Hematopoietic multipotent progenitor cell treated with erythropoietin and hydrocortisone succinate and interleukin-3 and kit ligand, for 15 days (in vitro differentiated cells): ENCODE data around the gene COMMD9.
A peak's percentile ranks its signal among the peaks of the same experiment; 100 is the strongest.
"Not testable (repeated sequence)": the region's sequence is repeated elsewhere in the genome, so short reads cannot be mapped to it uniquely, and the experiment has no call there.

ENCODE experiments used
- DNase-seq: peaks from one replicate; pipeline ENCODE4 v3.0.0-alpha.2; 2015; ENCODE audit warnings: low spot score

Gene COMMD9

DNA sequence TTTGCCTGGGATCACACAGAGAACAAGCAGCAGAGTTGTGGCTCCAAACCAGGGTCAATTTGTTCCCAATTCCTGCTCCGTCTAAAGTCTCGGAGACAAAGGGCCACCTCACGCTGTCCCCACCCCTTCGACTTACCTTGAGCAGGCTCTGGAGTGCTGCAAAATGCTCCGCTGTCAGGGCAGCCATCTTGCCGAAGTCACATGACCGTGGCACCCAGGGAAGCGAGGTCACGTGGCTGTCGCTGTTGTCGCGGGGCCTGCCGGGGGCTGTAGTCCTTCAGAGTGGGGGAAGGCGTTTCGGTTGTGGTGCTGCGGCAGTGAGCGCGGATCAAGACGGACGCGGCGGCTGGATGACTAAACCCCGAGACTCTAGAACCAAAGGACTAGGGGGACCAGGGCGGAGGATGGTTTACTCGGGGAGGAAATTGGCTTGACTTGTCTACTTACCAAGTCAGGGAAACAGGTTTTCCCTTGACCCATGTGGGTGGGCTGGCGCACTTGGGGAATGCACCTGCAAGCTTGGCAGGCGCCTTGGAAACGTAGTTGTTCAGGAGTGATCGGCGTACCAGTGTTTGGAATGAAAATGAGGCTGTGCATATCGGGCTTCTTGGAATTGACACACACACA lies at the start of gene COMMD9:
COMMD9 (minus strand) TSS at position 199 of the 627 bp plus-strand sequence; CDS start at position 187, 12 bp downstream.
- DNase-seq: peak; percentile 91

DNA sequence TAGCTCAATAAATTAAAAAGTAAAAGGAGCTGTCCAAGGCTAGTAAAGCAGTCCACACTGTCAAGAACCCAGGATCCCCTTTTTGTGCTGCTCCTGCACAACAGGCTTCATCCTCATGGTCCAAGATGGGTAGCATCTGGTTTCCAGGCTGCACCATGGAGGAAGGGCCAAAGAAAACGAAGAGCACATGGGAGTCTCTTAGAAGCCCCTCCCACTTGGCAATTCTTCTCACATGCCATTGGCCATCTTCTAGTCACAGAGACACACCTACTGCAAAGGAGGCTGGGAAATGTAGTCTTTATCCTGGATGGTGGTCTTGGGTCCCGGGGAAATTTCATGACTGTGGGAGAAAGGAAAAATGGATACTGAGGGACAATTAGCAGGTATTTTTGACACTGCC lies 44.7 kb upstream of the COMMD9 start:
- peak; percentile 5 for DNase-seq

DNA sequence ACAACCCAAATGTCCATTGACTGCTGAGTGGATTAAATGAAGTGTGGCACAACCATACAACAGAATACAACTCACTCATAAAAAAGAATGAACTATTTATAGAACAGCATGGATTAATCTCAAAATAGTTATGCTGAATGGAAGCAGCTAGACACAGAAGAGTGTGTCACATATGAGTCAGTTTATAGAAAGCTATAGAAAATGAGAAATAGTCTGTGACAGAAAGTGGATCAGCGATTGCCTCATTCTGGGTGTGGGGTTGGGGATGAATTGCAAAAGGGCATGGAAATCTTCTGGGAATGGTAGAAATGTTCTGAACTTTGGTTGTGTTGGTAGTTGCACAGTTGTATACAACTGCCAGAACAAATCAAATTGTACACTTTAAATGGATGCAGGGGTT lies 44.2 kb upstream of the COMMD9 start:
- no peak for DNase-seq

DNA sequence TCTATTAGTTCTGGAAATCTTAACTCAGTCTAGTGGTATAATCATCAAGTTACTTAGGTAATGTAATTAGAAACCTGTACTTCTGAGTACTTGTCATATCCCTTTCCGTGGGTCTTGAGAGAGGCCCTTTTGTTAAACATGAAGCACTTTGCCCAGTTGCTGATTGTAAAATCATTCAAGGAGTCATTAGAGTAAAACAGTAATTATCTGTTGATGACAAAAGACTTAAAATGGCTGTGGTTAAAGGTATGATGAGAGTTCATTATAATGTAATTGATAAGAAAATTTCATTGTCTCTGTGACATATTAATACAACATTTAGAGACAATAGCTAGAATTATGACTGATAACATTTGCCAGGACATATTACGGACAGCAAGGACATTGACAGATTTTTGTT lies 41.2 kb upstream of the COMMD9 start:
- no peak for DNase-seq

DNA sequence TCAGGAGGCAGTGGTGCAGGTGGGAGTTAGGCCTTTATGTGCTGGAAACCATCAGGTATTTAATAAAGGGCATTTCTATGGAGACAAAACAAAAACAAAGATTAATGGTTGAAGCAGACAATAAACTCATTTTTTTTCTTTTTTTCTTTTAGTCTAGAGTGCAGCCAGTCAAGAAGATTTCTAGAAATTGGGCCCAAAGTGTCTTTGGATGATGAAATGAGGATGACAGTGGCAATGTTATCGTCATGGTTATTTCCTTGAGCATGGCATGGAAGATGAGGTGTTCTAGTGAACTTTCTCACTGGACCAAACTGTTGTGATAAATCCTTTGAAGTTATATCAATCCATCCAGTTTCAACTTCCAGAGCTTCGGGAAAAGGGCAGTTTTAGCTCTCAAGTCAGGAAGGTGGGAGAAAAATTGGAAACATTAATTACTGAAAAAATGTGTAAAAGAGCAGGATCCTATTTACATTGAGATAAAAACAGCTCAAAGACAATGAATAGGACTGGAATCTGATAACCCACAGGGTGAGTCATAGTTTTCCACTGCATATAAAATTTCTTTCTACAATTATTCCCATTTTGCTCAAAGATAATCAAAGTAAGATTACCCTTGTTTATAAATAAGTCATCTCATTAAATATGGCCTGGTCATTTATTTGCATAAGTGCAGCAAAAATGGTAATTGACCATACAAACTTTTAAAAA lies 39.9 kb upstream of the COMMD9 start:
- no peak for DNase-seq

DNA sequence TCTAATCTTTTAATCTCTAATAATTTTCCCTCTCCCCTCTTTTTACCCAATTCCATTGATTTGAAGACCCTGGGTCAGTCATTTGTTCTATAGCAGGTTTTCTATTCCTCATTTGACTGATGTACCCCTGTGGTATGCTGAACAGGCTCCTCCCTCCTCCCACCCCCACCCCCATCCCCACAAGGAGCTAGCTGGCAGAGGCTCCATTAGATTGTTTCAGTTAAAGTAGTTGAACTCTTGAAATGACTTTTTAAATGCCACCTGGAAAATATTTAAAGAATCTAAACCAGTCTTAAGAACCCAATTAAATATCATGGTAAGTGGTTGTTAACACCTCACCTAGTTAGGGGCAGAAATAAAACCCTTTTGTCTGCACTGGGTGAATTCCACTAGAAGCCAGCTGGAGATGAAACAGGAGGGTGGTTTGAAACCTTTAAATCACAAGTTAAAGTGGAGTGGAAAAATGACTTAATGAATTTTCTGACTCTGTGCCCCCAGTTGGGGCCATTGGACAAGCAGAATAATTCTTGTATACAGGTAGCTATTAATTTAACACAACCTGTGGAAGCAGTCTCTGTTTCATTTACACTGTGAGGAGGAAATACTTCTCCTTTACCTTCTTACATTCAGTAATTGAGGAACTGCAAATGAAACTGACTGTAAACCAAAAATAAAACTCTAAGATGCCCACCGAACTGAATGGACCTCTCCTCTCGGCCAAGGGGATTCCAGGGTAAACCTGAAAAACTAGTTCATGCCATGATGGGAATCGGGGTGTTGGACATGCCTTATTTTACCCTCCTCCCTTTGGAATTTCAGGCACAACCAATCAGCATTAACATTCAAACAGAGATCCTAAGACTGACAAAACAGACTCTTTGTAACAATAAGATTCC lies 37.5 kb upstream of the COMMD9 start:
- no peak for DNase-seq

DNA sequence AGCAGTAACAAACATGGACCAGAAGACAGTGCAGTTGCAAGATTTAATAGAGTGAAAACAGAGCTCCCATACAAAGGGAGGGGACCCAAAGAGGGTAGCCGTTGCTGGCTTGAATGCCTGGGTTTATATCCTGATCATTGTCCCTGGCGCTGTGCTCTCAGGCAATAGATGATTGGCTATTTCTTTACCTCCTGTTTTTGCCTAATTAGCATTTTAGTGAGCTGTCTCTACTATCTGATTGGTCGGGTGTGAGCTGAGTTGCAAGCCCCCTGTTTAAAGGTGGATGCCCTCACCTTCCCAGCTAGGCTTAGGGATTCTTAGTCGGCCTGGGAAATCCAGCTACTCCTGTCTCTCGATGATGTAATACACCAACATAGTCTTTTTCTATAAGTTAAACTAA lies 36.2 kb upstream of the COMMD9 start:
- DNase-seq: not testable (repeated sequence)

DNA sequence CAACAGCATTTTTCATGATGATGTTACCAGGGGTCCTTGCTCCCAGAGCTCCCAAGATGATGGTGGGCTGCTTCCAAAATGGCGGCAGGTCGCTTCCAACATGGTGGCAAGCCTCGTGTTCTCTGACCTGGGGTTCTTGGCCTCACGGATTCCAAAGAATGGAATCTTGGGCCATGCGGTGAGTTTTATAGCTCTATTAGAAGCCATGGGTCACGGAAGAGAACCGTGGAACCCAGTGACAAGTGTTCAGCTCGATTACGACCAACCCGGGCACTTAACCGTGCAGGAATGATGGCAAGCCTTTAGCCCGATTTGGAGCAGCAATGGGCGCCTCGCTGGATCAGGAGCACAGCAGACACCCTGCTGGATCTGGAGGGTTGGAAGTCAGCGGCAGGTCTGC lies 35.7 kb upstream of the COMMD9 start:
- not testable (repeated sequence) for DNase-seq

DNA sequence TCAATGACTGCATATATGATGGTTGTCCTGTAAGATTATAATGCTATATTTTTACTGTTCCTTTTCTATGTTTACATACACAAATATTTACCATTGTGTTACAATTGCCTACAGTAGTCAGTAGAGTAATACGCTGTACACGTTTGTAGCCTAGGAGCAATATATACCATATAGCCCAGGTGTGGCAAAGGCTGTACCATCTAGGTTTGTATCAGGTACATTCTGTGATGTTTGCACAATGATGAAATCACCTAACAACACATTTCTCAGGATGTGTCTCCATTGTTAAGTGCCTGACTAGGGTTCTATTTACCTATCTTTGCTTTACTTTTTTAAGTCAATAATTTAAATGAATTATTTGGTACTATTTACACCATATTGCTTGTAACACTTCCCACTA lies 28.8 kb upstream of the COMMD9 start:
- no peak for DNase-seq

DNA sequence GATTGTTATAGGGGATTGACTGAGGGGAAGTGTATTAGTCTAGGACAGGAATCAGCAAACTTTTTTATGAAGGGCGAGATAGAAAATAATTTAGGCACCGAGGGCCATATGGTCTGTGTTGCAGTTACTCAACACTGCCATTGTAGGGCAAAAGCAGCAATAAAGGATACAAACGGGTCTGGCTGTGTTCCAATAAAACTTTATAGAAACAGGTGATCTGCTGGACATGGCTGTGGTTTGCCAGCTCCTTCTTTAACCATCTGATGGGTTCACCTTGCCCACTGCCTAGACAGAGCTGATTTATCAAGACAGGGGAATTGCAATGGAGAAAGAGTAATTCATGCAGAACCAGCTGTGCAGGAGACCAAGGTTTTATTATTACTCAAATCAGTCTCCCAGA lies 26.8 kb upstream of the COMMD9 start:
- no peak for DNase-seq

DNA sequence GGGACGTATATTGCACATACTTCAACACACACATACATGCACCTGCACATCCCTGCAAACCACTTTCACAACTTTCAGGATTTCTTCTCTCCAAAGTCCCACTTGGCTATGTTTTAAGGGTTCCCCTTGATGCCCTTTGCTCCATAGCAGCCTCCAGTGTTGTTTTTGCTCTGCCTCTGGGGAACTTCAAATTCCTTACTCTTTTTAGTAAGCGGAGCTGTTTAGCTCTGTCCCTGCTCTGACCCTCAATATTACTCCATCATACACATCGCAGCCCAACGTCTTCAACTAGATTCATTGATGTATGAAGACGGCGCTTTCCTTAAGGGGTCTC lies 25.2 kb upstream of the COMMD9 start:
- DNase-seq: no peak

DNA sequence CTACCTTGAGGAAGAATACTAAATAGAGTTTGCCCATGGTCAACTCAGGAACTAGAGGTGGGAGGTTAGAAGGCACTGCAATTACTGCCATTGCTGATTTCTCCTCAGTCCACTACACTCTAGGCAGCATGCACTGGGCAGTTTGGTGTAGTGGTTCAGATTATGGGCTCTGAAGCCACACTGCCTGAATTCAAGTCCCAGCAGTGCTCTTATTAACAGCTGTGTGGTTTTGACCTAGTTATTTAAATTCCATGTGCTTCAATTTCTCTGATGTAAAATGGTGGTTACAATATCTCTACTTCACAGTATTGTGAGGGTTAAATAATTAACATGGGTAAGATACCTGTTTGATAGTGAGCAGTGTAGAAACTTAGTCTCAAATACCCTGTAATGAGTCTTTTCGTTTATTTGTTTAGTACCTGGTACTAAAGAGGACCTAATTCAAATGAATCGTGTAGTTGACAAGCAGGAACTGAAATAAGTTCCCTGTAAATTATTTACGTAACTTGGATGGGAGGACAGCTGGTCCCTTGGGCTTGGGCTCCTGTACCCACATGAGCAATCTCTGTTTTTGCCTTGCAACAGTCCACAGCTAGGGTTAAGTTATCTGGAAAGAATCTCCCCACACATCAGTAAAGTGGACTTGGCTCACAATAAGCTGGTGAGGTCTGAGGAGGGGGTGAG lies 24.7 kb upstream of the COMMD9 start:
- no peak for DNase-seq

DNA sequence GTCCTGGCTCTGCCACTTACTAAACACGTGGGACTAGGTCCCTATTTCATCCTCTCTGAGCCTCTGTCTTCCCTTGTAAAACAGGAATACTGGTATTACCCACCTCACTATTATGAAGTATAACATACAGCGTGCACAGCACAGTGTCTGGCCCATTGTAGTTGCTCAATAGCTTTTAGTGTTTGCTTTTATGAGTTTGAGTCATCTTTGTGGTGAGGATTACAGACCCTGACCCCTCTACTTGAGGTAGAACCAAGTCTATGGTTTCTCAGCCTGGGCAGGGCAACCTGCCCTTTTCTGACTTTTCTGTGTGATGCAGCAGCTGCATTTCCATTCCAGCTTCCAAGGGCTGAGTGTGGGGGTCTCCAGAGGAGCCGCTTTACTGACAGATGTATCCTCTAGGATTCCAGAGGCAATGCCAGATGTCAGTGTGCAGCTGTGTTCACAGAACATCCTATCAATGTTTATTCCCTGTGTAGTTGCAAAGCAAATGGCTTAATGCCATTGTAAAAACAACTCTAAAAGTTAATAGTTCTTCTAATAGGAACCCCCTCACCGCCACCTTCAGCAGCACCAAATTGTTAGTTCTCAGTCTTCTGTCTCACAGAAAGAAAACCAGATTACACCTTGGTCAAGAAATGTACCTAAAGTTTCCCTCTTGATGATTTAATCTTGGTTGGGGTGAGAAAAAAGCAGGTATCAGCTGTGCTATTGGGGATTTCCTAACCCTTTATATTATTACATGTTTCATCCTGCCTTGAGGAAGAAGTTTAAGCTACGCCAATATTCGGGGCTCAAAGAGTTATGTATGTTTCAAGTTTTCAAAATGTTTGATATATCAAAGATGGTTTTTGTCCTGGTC lies 23.6 kb upstream of the COMMD9 start:
- DNase-seq: no peak

DNA sequence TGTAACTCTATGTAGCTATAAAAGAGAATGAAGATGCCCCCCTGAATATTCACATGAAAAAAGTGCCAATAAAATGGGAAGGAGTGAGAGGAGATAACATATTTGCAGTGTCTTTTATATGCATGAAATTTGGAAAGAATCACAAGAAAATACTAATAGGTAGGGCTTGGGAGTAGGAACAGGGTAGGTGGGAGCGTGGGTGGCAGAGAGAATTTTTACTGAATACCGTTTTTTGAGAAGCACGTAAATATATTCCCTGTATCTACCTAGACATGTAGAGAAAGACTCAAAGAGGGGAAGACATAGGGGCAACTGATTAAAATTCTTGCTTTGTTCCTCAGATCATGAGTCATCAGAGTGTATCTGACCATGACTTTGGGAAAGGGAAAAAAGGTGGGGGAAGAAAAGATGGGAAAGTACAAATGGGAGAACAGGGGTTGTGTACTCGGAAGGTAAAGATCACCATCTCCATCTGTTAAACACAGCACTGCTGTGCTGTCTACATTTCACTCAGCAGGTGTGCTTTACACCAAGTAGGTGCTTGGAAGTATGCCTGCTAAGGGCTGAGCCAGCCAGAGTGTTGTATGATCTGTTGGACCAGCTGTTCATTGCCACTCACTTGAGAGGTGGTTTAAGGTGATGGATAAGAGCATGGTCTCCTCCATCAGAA lies 22.8 kb upstream of the COMMD9 start:
- no peak for DNase-seq

DNA sequence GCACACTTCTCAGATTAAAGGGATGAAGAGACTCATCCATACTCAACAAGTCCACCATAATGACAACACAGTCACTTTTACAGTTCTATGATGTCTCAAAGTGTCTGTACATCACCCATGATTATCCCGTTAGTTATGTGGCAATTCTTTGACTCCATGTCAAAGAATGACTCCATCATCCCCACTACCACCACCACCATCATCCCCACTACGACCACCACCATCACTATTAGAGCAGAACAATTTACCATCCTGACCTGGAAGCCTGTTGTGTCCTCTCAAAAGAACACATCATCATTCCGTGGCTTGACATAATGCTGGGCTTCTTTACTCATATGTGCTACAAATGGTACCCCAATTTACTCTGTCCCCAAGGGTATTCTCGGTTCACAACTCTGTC lies 20.6 kb upstream of the COMMD9 start:
- no peak for DNase-seq

DNA sequence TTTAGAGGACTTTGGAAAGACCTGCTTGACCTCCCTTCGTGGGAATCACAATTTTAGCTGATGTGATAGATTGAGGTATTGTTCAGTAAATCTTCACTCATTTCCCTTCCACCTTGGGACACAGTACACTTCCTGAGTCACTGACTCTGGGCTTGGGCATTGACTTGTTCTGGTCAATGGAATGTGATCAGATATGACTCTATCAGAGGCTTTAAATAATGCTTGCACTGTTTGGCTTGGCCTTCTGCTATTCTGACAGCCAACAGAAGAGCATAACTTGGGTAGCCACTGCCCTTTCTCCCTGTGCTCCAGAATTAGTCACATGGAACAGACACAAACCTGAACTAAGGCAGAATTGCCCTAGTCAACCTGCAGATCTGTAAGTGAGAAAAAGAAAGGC lies 19.4 kb upstream of the COMMD9 start:
- no peak for DNase-seq

DNA sequence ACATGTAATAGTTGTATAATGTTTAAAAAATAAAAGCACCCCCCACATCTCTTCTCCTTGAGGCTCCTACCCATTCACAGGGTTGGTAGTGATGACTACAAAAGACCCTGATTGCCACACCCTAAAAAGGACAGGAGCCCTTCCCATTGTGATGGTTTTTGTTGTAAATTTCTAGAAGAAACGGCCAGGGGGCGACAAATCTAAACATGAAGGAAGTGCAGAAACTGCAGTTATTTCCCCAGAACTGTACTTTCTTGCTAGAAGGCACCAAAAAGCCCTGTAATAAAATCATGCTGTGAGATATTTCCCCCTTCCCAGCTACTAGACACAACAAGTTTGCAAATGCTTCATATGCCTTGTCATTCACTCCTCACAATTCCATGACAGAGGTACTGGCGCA lies 17.7 kb upstream of the COMMD9 start:
- no peak for DNase-seq

DNA sequence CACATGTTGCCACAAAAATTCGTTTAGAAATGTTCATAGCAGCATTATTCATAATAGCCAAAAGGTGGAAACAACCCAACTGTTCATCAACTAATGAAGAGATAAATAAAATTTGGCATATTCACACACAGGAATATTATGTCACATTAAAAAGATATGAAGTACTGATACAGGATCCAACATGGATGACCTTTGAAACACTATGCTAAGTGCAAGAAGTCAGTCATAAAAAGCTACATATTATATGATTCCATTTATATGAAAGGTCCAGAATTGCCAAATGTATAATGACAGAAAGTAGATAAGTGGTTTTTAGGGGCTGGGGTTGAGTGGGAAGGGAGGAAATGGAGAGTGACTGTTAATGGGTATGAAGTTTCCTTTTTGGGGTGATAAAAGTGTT lies 15.8 kb upstream of the COMMD9 start:
- DNase-seq: no peak

DNA sequence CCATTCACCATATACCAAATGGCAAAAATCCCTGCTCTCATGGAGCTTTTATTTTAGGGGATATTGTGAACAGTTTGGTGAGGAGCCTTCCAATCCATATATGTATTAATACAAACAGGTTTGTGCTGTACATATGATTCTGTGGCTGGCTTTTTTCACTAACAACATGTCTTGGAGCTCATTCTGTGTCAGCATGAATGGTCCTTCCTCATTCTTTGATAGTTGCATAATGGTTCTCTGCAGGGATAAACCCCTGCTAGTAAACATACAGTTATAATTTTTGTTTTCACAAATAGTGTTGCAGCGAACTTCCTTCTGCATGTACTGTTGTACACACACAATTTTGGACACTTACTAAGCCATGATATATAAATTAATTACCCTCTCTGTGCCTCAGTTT lies 15.1 kb upstream of the COMMD9 start:
- DNase-seq: no peak

DNA sequence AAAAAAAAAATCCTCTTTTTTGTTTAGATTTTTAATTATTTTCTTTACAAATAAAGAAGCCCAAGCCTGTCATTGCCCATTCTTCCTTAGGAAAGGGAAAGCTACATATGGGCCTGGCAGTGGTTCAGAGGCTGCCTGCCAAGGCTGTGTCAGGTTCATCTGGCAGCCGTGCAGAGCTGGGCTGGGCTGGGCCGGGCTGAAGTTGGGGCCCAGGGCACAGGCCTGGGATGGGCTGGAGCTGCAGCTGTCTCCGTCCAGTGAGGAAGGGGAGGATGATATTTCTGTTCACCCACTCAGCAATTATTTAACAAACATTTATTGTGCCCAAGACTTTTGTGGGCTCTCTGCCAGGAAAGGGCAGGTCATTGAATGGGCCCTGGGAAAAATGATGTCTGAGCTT lies 11.4 kb upstream of the COMMD9 start:
- DNase-seq: no peak
